Tibial nerve (tissue), 4 donors: ENCODE data around the gene APOB.

ENCODE experiments used
- EP300 ChIP-seq, 2 donors: sonication (generic); formaldehyde crosslinking; IDR thresholded peaks; one replicate each; pipeline ENCODE4 v1.6.1; 2017; ENCODE audit warnings: antibody characterized with exemption in 2 of 2, mild to moderate bottlenecking in 1 of 2
- TF ChIP-seq, protein P1 (sequence below), 5 experiments: fragments of 200-600 bp in 3 of 5; fragments of 450-650 bp in 2 of 5; sonication (generic) in 3 of 5; IDR thresholded peaks; one replicate each; pipeline ENCODE4 v1.5.1; 2016 to 2019; ENCODE audit warnings: antibody characterized with exemption in 5 of 5, mild to moderate bottlenecking in 3 of 5, moderate library complexity in 2 of 5

GRCh38 chr2:21010813-21011439 lies 32.9 kb downstream of the APOB start:
- TF ChIP-seq EP300 (IDR thresholded peaks at IDR 0.05), result no peak
- TF ChIP-seq, protein P1, sequence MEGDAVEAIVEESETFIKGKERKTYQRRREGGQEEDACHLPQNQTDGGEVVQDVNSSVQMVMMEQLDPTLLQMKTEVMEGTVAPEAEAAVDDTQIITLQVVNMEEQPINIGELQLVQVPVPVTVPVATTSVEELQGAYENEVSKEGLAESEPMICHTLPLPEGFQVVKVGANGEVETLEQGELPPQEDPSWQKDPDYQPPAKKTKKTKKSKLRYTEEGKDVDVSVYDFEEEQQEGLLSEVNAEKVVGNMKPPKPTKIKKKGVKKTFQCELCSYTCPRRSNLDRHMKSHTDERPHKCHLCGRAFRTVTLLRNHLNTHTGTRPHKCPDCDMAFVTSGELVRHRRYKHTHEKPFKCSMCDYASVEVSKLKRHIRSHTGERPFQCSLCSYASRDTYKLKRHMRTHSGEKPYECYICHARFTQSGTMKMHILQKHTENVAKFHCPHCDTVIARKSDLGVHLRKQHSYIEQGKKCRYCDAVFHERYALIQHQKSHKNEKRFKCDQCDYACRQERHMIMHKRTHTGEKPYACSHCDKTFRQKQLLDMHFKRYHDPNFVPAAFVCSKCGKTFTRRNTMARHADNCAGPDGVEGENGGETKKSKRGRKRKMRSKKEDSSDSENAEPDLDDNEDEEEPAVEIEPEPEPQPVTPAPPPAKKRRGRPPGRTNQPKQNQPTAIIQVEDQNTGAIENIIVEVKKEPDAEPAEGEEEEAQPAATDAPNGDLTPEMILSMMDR (IDR thresholded peaks at IDR 0.05), result no peak
